ENCODE data around the gene ABCC9.

The ABCC9 gene

DNA sequence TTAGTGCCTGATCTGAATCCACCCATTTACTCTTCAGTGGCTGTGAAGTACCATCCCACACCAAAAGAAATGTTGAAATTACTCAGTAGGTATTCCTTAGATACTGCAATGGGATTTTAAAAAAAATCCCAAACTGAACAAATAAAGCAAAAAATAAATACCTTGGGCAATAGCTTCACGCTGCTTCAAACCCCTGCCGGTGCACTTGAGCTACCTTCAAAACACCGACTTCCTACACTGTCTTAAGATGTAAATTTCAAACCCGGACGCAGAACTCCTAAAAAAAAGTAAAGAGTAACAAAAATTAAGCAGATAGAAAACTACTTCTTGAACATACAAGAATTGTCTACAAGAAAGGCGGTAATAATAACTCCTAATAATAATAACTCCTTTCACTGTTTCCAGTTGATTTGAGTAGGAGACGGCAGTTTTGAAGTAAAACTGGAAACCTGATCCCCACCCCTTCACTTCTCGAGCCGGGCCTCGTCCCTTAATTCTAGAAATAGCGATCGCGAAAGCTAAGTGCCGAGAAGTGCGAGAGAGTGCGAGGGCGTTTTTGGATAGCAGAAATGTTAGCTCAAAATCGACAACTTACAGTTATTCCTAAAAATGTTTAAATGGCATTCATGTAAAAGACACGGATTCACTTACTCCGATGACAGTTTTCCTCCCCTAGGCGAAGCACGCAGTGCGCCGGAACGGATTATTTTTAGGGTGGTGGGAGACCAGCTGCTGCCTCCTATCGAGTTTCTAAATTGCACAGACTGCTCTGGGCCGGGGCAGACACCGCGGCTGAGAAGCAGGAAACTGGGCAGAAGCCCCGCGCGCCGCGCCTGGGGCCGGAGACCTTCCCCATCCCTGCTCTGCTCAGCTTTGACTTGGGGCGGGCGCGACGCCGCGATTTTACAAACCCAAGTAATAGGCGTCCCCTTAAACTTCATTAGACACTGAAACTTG is at the start of gene ABCC9:
ABCC9 (minus strand) TSS at position 878 of the 957 bp plus-strand sequence. CDS start 4,752 bp downstream, outside the sequence.
- FAIRE-seq: no peak

DNA sequence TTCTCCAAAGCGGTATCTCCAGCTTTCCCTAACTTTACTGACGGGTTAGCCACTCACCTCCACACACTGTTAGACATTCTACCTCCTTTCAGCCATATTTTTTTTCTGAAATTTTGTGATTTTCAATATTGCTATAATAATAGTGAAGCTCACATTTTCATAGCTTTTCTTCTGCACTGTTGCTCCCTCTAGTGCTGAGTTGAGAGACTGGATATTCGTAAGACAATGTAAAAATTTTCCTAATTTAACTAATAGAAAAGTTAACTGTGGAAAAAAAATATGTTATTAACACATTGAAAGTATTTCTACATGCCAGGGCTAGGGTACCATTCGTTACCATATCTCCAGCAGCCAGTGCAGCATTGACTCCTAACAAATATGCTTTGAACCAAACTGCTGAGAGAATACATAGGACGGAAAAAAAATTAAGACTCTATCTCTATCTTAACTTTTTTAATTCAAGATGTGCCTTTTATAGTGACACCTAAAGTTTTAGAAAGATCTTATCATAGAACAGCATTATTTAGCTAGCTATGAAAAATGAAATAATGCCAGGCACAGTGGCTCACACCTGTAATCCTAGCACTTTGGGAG is 48.7 kb upstream of the ABCC9 start:
- DNase-seq (ENCODE audit: extremely low spot score, insufficient read length, low read depth): no peak
- no peak for FAIRE-seq

More for the DNA sequence above, at the start of gene ABCC9:
- no peak for DNase-seq (ENCODE audit: extremely low spot score, insufficient read length, low read depth)

DNA sequence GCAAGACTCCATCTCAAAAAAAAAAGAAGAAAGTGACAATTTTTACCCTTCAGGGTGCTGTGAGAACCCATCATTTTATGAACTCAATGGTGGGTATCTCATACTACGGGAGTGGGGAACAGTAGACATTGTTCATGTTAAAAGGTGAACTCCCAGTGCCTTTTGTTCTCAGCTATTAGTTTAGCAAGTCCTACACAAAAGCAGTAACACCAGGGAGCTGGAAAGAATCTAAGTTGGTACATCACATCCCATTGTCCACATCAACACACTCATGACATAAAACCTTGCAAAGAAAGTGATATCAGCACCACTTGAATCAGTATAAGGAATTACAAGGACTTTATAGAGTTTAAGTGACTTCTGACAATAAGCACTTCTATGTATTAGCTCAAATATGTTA is 47.4 kb upstream of the ABCC9 start:
- DNase-seq (ENCODE audit: extremely low spot score, insufficient read length, low read depth) (no peak), FAIRE-seq (no peak)

DNA sequence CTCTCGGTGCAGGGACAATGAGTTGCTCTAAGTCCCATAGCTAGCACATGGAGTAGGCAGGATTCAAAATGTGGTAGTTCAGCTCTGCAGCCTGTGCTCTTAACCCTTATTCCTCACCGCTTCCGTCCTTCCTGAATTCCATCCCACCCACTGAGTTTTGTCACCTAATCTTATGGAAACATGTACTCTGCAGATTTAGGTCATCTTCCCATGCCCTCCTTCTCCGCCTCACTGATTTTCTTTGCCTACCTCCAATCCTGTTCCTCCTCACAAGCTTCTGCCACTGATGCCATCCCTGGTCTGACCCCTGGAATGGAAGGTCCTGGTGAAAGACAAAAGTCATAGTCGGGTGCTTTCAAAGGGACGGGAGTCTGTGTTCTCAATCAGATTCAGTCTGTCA is 46.5 kb upstream of the ABCC9 start:
- no peak for DNase-seq (ENCODE audit: extremely low spot score, insufficient read length, low read depth)
- no peak for FAIRE-seq

DNA sequence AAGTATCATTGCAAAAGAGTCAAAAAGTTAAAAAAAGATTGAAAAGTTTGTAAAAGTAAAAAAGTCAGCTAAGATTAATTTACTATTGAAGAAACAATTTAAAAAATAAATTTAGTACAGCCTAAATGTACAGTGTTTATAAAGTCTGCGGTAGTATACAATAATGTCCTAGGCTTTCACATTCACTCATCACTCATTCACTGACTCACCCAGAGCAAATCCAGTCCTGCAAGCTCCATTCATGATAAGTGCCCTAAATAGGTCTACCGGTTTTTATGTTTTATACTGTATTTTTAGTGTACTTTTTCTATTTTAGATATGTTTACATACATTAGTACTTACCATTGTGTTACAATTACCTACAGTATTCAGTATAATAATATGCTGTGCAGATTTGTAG is 43.9 kb upstream of the ABCC9 start:
- FAIRE-seq: no peak
- no peak for DNase-seq (ENCODE audit: extremely low spot score, insufficient read length, low read depth)

DNA sequence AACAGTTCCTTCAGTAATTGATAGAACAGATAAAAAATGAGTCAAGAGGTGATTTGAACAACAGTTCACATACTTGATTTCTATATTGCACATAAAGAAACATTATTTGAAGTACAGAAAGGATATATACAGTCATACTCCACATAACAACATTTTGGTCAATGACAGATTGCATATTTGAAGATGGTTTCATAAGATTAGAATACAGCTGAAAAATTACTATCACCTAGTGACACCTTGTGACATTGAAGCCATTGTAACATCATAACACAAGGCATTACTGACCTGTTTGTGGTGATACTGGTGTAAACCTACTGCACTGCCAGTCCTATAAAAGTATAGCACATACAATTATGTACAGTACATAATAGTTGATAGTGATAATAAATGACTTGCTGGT is 43.1 kb upstream of the ABCC9 start:
- FAIRE-seq (no peak), DNase-seq (ENCODE audit: extremely low spot score, insufficient read length, low read depth) (no peak)

DNA sequence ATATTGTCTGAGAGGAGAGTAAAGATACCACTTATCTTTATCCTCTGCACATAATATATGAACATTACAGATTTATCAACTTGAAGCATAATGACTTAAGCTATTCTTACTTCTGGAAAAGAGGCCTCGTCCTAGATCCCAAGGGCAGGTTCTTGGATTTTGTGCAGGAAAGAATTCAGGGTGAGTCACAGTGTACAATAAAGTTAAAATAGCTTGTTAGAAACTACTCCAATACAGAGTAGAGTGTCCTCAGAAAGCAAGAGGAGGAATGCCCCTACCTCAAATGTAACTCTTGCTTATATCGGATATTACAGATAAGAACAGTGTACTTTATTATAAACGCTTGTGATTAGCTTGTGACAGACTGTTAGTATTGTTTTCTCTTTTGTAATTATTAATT is 41.9 kb upstream of the ABCC9 start:
- no peak for FAIRE-seq
- DNase-seq (ENCODE audit: extremely low spot score, insufficient read length, low read depth): no peak

DNA sequence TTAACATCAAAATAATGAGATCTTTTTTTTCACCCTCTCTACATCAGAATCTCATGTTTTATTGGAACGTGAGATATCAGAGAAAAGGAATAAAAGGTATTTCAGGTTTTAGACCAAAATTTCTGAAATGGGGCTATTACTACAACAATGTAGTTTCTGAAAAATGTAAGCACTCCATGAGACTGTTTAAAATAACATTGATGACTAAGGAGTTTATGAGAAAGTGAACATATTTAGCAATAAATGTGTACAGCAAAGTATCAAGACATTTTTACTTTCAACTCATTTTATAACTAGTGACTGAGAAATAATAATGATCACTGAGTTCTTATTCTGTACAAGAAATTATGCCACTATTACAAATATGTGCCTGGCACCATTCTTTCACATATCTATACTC is 39.3 kb upstream of the ABCC9 start:
- FAIRE-seq: no peak

DNA sequence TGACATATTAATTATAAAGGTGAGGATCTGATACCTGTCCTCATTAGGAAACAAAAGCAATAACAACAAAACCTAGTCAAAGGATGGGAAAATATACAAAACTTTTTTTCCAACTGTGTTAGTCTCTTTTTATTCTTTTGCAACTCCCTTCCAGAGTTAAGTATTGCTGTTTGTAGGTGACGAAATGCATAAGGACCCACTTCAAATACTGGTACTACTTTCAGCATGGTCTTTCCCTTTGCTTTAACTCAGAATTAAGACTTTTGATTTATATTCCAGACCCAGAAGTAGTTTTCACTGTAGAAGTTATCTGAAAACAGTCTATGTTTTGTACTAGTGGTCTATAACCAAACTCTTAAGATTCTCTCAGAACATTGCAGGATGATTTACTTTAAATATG is 34.1 kb upstream of the ABCC9 start:
- no peak for FAIRE-seq
- no peak for DNase-seq (ENCODE audit: extremely low spot score, insufficient read length, low read depth)

More for the DNA sequence above, 39.3 kb upstream of the ABCC9 start:
- no peak for DNase-seq (ENCODE audit: extremely low spot score, insufficient read length, low read depth)

DNA sequence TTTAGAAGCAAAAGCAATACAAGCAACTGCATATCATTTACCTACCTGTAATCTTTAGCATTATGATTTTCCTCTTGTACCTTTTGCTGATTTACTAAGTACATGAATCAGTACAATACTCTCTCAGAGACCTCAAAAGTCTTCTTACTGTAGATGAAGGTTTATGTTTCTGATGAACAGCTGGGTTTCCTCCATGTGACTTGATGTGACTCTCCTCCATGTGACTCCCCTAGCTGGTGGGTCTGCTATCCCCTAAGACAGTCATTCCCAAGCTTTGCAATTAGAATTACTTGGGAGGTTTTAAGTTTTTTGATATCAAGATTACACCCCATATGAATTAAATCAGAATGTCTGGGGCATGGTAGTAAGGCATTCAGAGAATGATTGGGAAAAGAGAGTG is 32.0 kb upstream of the ABCC9 start:
- DNase-seq (ENCODE audit: extremely low spot score, insufficient read length, low read depth) (no peak), FAIRE-seq (no peak)

DNA sequence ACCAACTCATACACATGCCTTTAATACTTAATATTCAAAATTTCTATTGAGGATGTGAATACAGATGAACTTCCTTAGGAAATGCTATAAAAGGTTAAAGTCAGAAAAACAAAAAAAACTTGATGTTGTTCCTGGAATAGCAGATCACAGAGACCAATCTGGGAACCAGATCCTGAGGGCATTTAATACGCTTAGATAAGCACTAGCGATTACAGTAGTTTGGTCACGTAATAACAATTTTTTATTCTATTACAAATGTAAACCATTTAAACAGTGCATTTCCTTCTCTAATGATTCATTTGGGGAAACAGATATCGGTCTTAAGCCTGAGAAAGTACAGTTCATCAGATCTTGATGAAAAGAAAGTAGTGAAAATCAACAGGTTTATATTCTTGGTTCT is 30.8 kb upstream of the ABCC9 start:
- FAIRE-seq: no peak
- no peak for DNase-seq (ENCODE audit: extremely low spot score, insufficient read length, low read depth)

DNA sequence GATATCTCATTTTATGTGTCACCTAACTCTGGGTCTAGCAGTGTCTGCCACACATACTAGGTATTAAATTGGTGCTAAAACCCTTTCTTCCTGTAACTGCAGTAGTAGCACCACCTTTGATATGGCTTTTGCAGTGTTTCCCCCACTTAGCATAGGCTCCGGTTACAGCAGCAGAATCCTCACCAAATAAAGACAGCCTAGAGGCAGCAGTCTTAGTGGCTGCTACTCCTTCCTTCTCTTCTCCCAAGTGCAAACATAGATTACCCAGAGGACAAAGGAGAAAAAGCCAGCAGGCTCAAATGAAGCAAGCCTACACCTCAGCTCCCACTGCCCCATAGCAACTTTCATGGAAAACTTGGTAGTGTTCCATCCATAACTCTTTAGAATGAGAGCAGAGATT is 30.1 kb upstream of the ABCC9 start:
- no peak for DNase-seq (ENCODE audit: extremely low spot score, insufficient read length, low read depth)

DNA sequence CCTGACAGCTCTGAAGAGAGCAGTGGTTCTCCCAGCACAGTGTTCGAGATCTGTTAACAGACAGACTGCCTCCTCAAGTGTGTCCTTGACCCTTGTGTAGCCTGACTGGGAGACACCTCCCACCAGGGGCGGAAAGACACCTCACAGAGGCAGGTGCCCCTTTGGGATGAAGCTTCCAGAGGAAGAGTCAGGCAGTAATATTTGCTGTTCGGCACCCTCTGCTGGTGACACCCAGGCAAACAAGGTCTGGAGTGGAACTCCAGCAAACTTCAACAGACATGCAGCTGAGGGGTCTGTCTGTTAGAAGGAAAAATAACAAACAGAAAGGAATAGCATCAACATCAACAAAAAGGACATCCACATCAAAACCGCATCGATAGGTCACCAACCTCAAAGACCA is 21.6 kb upstream of the ABCC9 start:
- FAIRE-seq (no peak), DNase-seq (ENCODE audit: extremely low spot score, insufficient read length, low read depth) (no peak)

More for the DNA sequence above, 30.1 kb upstream of the ABCC9 start:
- no peak for FAIRE-seq

DNA sequence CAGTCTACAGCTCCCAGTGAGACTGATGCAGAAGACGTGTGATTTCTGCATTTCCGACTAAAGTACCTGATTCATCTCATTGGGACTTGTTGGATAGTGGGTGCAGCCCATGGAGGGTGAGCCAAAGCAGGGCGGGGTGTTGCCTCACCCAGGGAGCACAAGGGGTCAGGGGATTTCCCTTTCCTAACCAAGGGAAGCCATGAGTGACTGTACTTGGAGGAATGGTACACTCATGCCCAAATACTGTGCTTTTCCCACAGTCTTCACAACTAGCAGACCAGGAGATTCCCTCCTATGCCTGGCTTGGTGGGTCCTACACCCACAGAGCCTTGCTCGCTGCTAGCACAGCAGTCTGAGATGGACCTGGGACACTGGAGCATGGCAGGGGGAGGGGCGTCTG is 21.0 kb upstream of the ABCC9 start:
- FAIRE-seq (no peak), DNase-seq (ENCODE audit: extremely low spot score, insufficient read length, low read depth) (no peak)

DNA sequence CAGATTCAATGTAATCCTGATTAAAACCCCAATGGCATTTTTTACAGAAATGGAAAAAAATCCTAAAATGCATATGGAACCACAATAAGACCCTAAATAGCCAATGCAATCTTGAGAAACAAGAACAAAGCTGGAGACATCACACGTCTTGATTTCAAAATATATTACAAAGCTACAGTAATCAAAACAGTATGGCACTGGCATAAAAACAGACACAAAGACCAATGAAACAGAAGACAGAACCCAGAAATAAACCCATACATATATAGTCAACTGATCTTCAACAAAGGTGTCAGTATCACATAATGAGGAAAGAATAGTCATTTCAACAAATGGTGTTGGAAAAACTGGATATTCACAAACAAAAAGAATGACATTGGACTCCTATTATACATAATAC is 9.4 kb upstream of the ABCC9 start:
- DNase-seq (ENCODE audit: extremely low spot score, insufficient read length, low read depth) (no peak), FAIRE-seq (no peak)

DNA sequence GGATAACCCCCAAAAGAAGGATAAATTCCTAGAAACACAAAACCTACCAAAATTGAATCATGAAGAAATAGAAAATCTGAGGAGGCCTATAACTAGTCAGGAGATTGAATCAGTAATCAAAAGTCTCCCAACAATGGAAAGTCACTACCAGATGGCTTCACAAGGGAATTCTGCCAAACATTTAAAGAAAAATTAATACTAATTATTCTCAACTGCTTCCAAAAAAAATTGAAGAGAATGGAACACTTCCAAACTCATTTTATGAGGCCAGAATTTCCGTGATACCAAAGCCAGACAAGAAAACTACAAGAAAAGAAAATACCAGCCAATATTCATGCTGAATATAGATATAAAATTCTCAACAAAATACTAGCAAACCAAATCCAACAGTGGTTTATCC is 7.8 kb upstream of the ABCC9 start:
- DNase-seq (ENCODE audit: extremely low spot score, insufficient read length, low read depth) (no peak), FAIRE-seq (no peak)

DNA sequence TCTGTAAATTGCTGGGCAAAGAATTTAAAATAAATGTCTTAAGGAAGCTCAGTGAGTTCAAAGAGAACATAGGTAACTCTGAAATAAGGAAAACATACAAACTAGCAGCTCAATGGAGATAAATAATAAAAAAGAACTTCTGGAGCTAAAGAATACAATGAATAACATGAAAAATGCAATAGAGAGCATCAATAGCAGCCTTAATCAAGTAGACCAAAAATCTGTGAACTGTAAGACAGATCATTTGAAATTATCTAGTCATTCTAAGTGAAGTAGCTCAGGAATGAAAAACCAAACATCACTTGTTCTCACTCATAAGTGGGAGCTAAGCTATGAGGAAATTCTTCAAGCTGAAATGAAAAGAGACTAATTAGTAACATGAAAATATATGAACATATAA is 5.8 kb upstream of the ABCC9 start:
- DNase-seq (ENCODE audit: extremely low spot score, insufficient read length, low read depth) (no peak), FAIRE-seq (no peak)

DNA sequence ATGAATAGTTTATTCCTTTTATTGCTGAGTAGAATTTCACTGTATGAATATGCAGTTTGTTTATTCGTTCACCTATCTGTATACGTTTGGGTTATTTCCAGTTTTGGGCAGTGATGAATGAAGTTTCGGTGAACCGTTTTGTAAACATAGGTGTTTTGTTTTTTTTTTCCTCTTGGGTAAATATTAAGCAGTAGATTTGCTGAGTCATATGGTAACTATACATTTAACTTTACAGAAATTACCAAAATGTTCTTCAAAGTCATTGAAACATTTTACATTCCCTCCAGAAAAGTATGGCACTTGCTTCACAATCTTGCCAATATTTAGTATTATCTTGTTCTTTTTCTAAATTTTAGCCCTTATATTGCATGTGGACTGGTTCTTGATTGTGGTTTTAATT is 3.8 kb upstream of the ABCC9 start:
- no peak for FAIRE-seq
- no peak for DNase-seq (ENCODE audit: extremely low spot score, insufficient read length, low read depth)

DNA sequence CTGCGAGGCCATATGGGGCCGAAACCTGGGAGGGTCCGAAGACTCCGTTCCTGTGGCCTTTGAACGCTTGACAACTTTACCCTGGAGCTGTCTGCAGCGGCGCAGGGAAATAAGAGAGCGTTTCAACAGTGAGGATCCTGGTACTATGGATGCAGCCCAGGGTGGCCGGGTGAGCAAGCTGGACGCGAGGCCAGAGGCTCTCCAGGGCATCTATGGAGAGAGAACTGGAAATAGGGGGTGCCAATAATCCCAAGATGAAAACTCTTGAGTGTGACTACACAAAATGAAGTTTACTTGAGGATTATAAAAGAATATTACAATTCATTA is 1.1 kb upstream of the ABCC9 start:
- FAIRE-seq (no peak), DNase-seq (ENCODE audit: extremely low spot score, insufficient read length, low read depth) (no peak)

DNA sequence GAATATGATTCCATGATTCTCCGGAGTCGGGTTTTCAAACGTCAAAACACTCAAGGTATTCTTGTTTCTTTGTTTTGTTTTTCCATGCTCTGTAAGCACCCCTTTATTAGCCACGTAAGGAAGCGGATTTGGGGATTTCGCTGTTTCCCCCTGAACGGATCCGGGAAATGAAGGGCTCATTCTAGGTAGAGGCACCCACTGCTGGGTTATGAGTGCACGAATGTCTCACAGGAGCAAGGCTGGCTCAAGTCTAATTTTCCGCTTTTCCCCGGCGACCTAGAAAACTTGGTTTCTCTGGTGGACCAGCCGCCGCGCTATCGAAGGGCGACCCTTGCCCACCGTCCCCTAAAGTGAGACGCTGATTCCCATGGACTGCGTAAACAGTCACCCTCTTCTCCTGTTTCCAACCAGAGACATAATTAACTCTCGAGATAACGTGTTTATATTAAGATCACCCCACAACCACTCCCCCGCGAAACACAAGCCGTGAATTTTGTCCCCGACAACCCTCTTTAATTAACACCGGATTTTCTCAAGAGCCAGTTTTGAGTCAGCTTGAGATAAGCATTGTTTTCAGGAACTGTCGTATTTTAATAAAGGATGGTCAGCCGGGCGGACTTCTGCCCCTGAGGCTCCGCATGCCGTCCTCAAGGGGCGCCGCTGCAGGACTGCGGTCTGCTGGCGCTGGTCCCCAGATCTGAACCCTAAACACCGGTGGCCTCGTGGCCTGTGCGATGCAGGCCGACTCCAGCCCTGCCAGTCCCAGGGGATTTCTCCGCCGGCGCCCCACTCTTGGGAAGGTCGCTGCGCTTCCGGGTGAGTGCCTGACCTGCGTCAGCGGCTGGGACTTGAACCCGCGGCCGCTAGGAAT is 515 bp upstream of the ABCC9 start:
- DNase-seq (ENCODE audit: extremely low spot score, insufficient read length, low read depth) (no peak), FAIRE-seq (no peak)

DNA sequence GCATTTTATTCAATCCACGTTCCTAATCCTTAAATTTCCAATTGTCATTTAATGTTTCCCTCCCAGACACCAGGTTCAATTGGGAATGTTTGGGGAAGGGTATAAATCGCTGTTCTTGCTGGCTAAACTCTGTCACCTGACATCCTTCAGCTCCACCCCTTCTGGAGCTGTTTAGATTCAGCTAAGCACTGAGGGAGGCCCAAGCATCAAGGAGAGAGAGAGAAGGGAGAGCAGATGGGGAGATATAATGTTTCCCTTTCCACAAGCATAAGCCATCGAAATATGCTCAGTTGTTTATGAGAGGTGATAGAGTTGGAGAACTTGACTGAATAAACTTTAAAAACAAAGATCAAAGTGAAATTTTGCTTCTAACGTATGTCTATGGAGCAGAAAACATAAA is 1.8 kb downstream of the ABCC9 start:
- FAIRE-seq: no peak
- DNase-seq (ENCODE audit: extremely low spot score, insufficient read length, low read depth): no peak
